Bronchial epithelial cell (primary cell): ENCODE measurements around the gene SCAMP2. TPM values are rescaled to one million over a fixed set of nuclear protein-coding genes. Genes with fewer than 3 reads are reported as not detected.

Source experiments
- DNase-seq: peaks from one replicate; pipeline ENCODE4 v3.0.0-alpha.2; 2010; ENCODE audit warnings: low read depth
- FAIRE-seq: peaks from 2 replicates; lab custom pipeline; 2011; peaks lifted over from hg19 to GRCh38; lab: Jason Lieb, UNC
- H3K27me3 ChIP-seq: 2 replicates; pipeline ENCODE4 v1.5.1; 2011; ENCODE audit warnings: low read length; ENCODE audit not compliant: control insufficient read depth, insufficient read depth
- H3K36me3 ChIP-seq: 2 replicates; pipeline ENCODE4 v1.5.1; 2011; ENCODE audit warnings: low read length; ENCODE audit not compliant: control insufficient read depth, insufficient read depth
- H3K4me3 ChIP-seq: 2 replicates; pipeline ENCODE4 v1.5.1; 2011; ENCODE audit warnings: mild to moderate bottlenecking, low read depth, low read length, control low read depth
- total RNA-seq: library from RNA; depleted of rRNA; stranded (reverse); fragments of >200 nt; gene quantifications from 2 replicates; pipeline ENCODE4 v1.2.1, GENCODE V29; 2014
- TF ChIP-seq, protein P1 (sequence below): IDR thresholded peaks from 2 replicates; pipeline ENCODE4 v1.5.1; 2011; ENCODE audit warnings: mild to moderate bottlenecking, moderate library complexity, low read length, control low read depth, inconsistent platforms; ENCODE audit not compliant: insufficient read depth, severe bottlenecking

SCAMP2 gene
- total RNA-seq, 1 donor from 2014 or later: 20.5 TPM

DNA sequence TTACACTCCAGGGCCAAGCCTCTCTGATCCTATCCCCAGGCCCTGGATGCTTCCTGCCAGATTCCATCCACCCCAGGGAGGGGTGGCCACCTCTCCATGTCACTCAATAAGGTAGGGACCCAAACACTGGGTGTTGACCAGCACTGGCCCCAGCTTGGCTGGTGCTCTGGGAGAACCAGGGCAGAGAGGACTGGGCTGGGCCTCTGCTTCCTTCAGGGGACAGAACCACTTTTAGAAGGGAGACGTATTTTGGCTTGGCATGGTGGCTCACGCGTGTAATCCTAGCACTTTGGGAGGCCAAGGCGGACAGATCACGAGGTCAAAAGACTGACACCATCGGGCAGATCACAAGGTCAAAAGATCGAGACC is 51.4 kb downstream of the SCAMP2 start:
- no peak for FAIRE-seq
- peaks cover 8% of the 10 kb centered on the region for H3K27me3 ChIP-seq
- no peak overlapping the region for H3K4me3 ChIP-seq
- DNase-seq: no peak
- TF ChIP-seq, protein P1, sequence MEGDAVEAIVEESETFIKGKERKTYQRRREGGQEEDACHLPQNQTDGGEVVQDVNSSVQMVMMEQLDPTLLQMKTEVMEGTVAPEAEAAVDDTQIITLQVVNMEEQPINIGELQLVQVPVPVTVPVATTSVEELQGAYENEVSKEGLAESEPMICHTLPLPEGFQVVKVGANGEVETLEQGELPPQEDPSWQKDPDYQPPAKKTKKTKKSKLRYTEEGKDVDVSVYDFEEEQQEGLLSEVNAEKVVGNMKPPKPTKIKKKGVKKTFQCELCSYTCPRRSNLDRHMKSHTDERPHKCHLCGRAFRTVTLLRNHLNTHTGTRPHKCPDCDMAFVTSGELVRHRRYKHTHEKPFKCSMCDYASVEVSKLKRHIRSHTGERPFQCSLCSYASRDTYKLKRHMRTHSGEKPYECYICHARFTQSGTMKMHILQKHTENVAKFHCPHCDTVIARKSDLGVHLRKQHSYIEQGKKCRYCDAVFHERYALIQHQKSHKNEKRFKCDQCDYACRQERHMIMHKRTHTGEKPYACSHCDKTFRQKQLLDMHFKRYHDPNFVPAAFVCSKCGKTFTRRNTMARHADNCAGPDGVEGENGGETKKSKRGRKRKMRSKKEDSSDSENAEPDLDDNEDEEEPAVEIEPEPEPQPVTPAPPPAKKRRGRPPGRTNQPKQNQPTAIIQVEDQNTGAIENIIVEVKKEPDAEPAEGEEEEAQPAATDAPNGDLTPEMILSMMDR: no peak
- no peaks in the 10 kb centered on the region for H3K36me3 ChIP-seq

DNA sequence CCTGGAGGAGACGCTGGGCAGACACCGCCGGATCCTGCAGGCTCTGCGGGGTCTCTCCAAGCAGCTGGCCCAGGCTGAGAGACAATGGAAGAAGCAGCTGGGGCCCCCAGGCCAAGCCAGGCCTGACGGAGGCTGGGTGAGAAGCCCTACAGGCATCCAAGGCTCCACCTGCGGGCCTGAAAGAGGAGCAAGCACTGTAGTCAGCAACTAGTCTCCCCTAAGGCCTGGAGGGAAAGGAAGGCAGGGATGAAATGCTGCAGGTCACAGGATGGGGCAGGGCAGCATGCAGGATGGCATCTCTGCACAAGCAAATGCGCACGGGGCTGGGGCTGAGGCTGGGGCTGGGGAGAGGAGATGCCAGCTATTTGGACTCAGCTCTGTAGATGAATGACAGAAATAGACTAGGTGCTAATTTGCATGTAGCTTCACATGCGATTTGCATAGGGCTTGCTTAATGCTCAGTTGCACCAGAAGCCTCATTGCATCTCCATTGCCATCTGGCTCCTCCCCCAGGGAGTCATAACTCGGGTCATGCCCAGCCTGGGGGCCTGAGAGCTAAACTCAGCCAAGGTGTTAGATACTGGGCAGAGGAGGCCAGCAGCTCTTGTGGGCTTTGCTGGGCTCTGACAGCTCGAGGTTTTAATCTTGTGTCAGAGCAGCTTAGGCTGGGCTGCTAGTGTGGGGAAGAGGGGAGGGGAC is 51.9 kb downstream of the SCAMP2 start:
- H3K4me3 ChIP-seq: no peak overlapping the region
- TF ChIP-seq, protein P1: no peak
- DNase-seq: peak; percentile 34
- FAIRE-seq: peak; percentile 75
- peaks cover 7% of the 10 kb centered on the region for H3K27me3 ChIP-seq
- no peaks in the 10 kb centered on the region for H3K36me3 ChIP-seq

DNA sequence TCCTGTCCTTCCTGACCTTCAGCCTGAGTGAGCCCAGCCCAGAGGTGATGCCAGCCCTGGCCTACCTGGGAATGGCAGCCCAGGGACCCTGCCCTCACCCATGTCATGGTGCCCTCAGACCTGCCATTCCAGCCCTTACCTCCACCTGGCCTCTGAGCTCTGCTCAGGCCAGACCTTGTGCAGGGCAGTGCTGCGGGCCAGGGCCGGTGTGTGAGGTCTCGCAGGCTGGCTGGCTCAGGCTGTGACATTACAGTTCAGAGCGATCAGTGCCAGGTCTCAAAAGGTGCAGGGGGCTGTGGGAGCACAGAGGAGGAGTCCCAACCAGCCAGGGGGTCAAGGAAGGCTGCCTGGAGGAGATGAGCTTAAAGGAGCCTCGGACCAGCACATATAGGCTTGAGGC is 53.1 kb downstream of the SCAMP2 start:
- FAIRE-seq (no peak), DNase-seq (no peak)
- H3K4me3 ChIP-seq: no peak overlapping the region
- no peaks in the 10 kb centered on the region for H3K27me3 ChIP-seq
- TF ChIP-seq, protein P1: no peak
- no peaks in the 10 kb centered on the region for H3K36me3 ChIP-seq

DNA sequence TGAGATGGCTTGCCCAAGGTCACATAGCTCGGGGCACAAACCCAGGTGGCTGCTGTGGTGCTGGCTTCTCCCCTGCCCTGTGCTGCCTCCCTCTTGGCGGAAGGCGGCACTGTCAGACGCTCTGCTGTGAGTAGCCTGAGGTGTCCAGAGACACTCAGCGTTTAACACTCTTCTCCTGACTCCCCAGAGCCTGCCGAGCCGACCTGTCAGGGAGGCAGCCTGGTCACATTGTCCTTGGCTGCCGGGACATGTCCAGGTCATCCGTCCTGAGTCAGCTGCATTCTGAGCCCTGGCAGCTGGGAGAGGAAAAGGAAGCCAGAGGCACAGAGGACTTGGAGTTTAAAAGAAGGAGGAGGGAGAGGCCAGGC is 55.8 kb downstream of the SCAMP2 start:
- no peak overlapping the region for H3K4me3 ChIP-seq
- no peaks in the 10 kb centered on the region for H3K27me3 ChIP-seq
- no peaks in the 10 kb centered on the region for H3K36me3 ChIP-seq
- TF ChIP-seq, protein P1: peak; percentile 58
- FAIRE-seq (peak; percentile 87), DNase-seq (peak; percentile 74)

DNA sequence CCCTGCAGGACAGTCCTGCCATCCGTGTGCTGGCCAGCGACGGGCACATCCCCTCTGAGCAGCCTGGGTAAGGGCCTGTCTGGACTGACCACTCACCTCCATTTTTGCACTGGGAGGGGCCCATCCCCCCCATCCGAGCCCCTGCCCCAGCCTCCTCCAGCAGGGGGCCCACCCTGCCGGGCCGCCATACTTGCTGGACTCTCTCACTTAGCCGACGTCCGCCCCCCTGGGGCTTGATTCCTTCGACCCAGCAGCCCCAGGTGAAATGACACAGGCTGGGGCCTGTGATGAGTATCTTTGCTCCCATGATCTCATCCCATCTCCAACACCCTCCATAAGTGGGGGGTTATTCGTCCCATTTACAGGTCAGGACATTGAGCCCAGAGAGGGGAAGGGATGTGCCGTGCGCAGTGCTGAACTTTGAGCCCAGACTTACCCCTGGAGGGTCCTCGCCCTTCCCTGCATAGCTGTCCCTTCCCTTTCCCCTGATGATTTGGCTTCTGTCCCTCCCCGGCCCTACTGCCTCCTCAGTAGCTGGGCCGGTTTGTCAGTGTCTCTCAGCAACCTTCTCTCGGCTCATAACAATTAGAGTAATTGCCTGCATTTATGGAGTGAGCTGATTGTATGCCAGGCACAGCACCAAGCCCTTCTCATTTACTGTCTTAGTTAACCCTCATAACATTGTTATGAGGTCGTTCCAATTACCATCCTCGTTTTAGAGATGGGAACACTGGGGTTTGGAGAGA is 56.4 kb downstream of the SCAMP2 start:
- DNase-seq: peak; percentile 9
- no peaks in the 10 kb centered on the region for H3K36me3 ChIP-seq
- FAIRE-seq: no peak
- H3K4me3 ChIP-seq: no peak overlapping the region
- no peaks in the 10 kb centered on the region for H3K27me3 ChIP-seq
- TF ChIP-seq, protein P1: no peak
